Smooth muscle cell (in vitro differentiated cells): ENCODE results near the gene DENND4B. TPM values are rescaled to one million over a fixed set of nuclear protein-coding genes. Genes with fewer than 3 reads are reported as not detected.

ENCODE experiments used
- DNase-seq: peaks from one replicate; lab custom pipeline; 2025; ENCODE audit not compliant: unreplicated experiment; lab: John Stamatoyannopoulos, UW
- H2AFZ ChIP-seq: fragments of 200-600 bp; sonication (generic); 2 replicates; pipeline ENCODE4 v1.6.0; 2016; ENCODE audit warnings: antibody characterized with exemption, low read depth, mild to moderate bottlenecking
- H3F3A ChIP-seq: fragments of 200-600 bp; sonication (generic); 2 replicates; pipeline ENCODE4 v1.6.0; 2017; ENCODE audit warnings: antibody characterized with exemption, low read depth
- H3K27ac ChIP-seq: fragments of 200-600 bp; sonication (generic); 2 replicates; pipeline ENCODE4 v1.5.1; 2016; ENCODE audit warnings: low read depth, mild to moderate bottlenecking
- H3K27me3 ChIP-seq: fragments of 200-600 bp; sonication (generic); 2 replicates; pipeline ENCODE4 v1.6.1; 2016; ENCODE audit warnings: low read depth, mild to moderate bottlenecking
- H3K36me3 ChIP-seq: fragments of 200-600 bp; sonication (generic); 2 replicates; pipeline ENCODE4 v1.5.1; 2016; ENCODE audit warnings: low read depth
- H3K4me1 ChIP-seq: fragments of 200-600 bp; sonication (generic); 2 replicates; pipeline ENCODE4 v1.5.1; 2016; ENCODE audit warnings: low read depth
- H3K4me2 ChIP-seq: fragments of 200-600 bp; sonication (generic); 2 replicates; pipeline ENCODE4 v1.6.0; 2016; ENCODE audit warnings: mild to moderate bottlenecking
- H3K4me3 ChIP-seq: fragments of 200-600 bp; sonication (generic); 2 replicates; pipeline ENCODE4 v1.5.1; 2016; ENCODE audit warnings: mild to moderate bottlenecking
- H3K79me2 ChIP-seq: fragments of 200-600 bp; sonication (generic); 2 replicates; pipeline ENCODE4 v1.6.0; 2016; ENCODE audit warnings: low read depth, mild to moderate bottlenecking
- H3K9ac ChIP-seq: fragments of 200-600 bp; sonication (generic); 2 replicates; pipeline ENCODE4 v1.6.0; 2016; ENCODE audit warnings: low read depth
- H3K9me3 ChIP-seq: fragments of 200-600 bp; sonication (generic); replicated peaks from 2 replicates; pipeline ENCODE4 v1.5.1; 2016; ENCODE audit warnings: low read depth
- H4K20me1 ChIP-seq: fragments of 200-600 bp; sonication (generic); 2 replicates; pipeline ENCODE4 v1.6.0; 2016; ENCODE audit warnings: low read depth
- CTCF ChIP-seq: fragments of 200-600 bp; sonication (generic); IDR thresholded peaks from 2 replicates; pipeline ENCODE4 v1.5.1; 2017; ENCODE audit warnings: borderline replicate concordance, mild to moderate bottlenecking, antibody characterized with exemption; ENCODE audit not compliant: insufficient read depth, poor library complexity, severe bottlenecking
- WGBS: methylation state at CpG from one replicate; pipeline ENCODE4 v1.1.7; 2016; ENCODE audit warnings: low lambda C conversion rate; 5-methylcytosine and 5-hydroxymethylcytosine counted together
- polyA plus RNA-seq: library from polyadenylated mRNA; unstranded; fragments of >200 nt; fragmentation: Nextera tagmentation; extraction: Ambion mirVana; gene quantifications from 2 replicates; pipeline ENCODE4 v1.2.1, GENCODE V29; 2016
- total RNA-seq: library from RNA; depleted of rRNA; stranded (reverse); fragments of >200 nt; gene quantifications from 2 replicates; pipeline ENCODE4 v1.2.3, GENCODE V29; 2014

DENND4B gene
- total and polyA plus RNA-seq, 2 experiments from 2014 or later = 9.7 to 16.3 TPM

- 90% methylated on average over 2 of the region's 2 CpGs for WGBS
- peaks cover 16% of the 10 kb centered on the region for H3K79me2 ChIP-seq
- no peak for TF ChIP-seq CTCF
- H4K20me1 ChIP-seq = peaks cover 35% of the 10 kb centered on the region
- peaks cover 18% of the 10 kb centered on the region for H3F3A ChIP-seq
- peak overlapping the region; percentile 89 for H3K4me2 ChIP-seq
- peak overlapping the region; percentile 85 for H3K4me3 ChIP-seq
- H3K9ac ChIP-seq = peak overlapping the region; percentile 97
- H2AFZ ChIP-seq = no peak overlapping the region
- no peak for DNase-seq
- peaks cover 9% of the 10 kb centered on the region for H3K36me3 ChIP-seq
- no peaks in the 10 kb centered on the region for H3K9me3 ChIP-seq
- peak overlapping the region; percentile 88 for H3K27ac ChIP-seq
- H3K27me3 ChIP-seq = no peaks in the 10 kb centered on the region
- peaks cover 12% of the 10 kb centered on the region for H3K4me1 ChIP-seq
Observed at GRCh38 chr1:153991806-153992205, 45.3 kb upstream of the DENND4B start.

DNA sequence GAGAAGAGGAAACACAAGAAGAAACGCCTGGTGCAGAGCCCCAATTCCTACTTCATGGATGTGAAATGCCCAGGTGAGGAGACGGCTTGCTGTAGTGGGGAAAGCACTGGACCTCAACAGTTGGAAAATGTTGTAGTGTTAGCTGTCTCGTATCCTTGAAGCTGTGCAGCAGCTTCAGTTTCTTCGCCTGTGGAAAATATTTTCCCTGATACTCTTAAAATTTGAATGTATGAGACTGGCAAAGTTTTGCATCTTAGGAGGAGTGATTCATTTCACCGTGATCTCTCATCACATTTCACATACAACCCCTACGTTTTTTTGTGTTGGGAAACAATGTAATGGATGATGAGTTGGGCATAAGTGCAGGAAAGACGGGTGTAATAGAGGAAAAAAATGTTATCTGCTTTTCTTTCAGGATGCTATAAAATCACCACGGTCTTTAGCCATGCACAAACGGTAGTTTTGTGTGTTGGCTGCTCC, 44.7 kb upstream of the DENND4B start:
- Histone ChIP-seq H3K4me2 (peak overlapping the region; percentile 89), H3K27ac (peak overlapping the region; percentile 88), H3K9me3 (no peaks in the 10 kb centered on the region), H3K79me2 (peaks cover 16% of the 10 kb centered on the region), H3F3A (peaks cover 18% of the 10 kb centered on the region), H3K27me3 (no peaks in the 10 kb centered on the region), H3K4me3 (peak overlapping the region; percentile 85), H3K36me3 (peaks cover 9% of the 10 kb centered on the region), H3K4me1 (peaks cover 17% of the 10 kb centered on the region), H3K9ac (peak overlapping the region; percentile 97), H4K20me1 (peaks cover 35% of the 10 kb centered on the region), H2AFZ (no peak overlapping the region)
- no peak for TF ChIP-seq CTCF
- DNase-seq = no peak
- 9% methylated on average over 9 of the region's 9 CpGs for WGBS

- H3K9me3 ChIP-seq = no peaks in the 10 kb centered on the region
- H3K36me3 ChIP-seq = peaks cover 8% of the 10 kb centered on the region
- peak within 1 kb of the TSS; percentile 81 for H2AFZ ChIP-seq
- peak within 1 kb of the TSS; percentile 85 for H3K4me3 ChIP-seq
- H3K79me2 ChIP-seq = peaks cover 16% of the 10 kb centered on the region
- peaks cover 16% of the 10 kb centered on the region for H3F3A ChIP-seq
- H3K9ac ChIP-seq = peak within 1 kb of the TSS; percentile 97
- peak within 1 kb of the TSS; percentile 88 for H3K27ac ChIP-seq
- H4K20me1 ChIP-seq = peaks cover 35% of the 10 kb centered on the region
- peaks cover 17% of the 10 kb centered on the region for H3K4me1 ChIP-seq
- peak within 1 kb of the TSS; percentile 89 for H3K4me2 ChIP-seq
- DNase-seq = peak; percentile 47
- no peak for TF ChIP-seq CTCF
- WGBS = 1% methylated on average over 36 of the region's 36 CpGs
- no peaks in the 10 kb centered on the region for H3K27me3 ChIP-seq
Observed at GRCh38 chr1:153990468-153991150, 44.1 kb upstream of the DENND4B start, which contains the start of gene RPS27. RPS27 (plus strand) TSS chr1:153990762; CDS start chr1:153990797, 35 bp downstream.
